BLaER1 (cell line): ENCODE results near the gene TNIK.
"Not testable (repeated sequence)": the region's sequence is repeated elsewhere in the genome, so short reads cannot be mapped to it uniquely, and the experiment has no call there.

Experiments used
- H3K27ac ChIP-seq: shearing (Covaris generic); formaldehyde crosslinking; 2 replicates; pipeline ENCODE4 v1.8.1; 2022
- H3K27me3 ChIP-seq: shearing (Covaris generic); formaldehyde crosslinking; 2 replicates; pipeline ENCODE4 v1.8.1; 2022
- H3K36me3 ChIP-seq: shearing (Covaris generic); formaldehyde crosslinking; 2 replicates; pipeline ENCODE4 v1.8.1; 2022
- H3K4me1 ChIP-seq: shearing (Covaris generic); formaldehyde crosslinking; 2 replicates; pipeline ENCODE4 v1.8.1; 2022
- H3K4me2 ChIP-seq: shearing (Covaris generic); formaldehyde crosslinking; 2 replicates; pipeline ENCODE4 v1.8.1; 2022
- H3K4me3 ChIP-seq: shearing (Covaris generic); formaldehyde crosslinking; 2 replicates; pipeline ENCODE4 v1.8.1; 2022
- H3K9ac ChIP-seq: shearing (Covaris generic); formaldehyde crosslinking; 2 replicates; pipeline ENCODE4 v1.8.1; 2022
- H3K9me3 ChIP-seq: shearing (Covaris generic); formaldehyde crosslinking; 2 replicates; pipeline ENCODE4 v1.8.1; 2022
- H4K20me1 ChIP-seq: shearing (Covaris generic); formaldehyde crosslinking; 2 replicates; pipeline ENCODE4 v1.8.1; 2022
- Cebpa-rat ChIP-seq: shearing (Covaris generic); IDR thresholded peaks from 2 replicates; pipeline ENCODE4 v1.8.1; 2022

Gene TNIK

DNA sequence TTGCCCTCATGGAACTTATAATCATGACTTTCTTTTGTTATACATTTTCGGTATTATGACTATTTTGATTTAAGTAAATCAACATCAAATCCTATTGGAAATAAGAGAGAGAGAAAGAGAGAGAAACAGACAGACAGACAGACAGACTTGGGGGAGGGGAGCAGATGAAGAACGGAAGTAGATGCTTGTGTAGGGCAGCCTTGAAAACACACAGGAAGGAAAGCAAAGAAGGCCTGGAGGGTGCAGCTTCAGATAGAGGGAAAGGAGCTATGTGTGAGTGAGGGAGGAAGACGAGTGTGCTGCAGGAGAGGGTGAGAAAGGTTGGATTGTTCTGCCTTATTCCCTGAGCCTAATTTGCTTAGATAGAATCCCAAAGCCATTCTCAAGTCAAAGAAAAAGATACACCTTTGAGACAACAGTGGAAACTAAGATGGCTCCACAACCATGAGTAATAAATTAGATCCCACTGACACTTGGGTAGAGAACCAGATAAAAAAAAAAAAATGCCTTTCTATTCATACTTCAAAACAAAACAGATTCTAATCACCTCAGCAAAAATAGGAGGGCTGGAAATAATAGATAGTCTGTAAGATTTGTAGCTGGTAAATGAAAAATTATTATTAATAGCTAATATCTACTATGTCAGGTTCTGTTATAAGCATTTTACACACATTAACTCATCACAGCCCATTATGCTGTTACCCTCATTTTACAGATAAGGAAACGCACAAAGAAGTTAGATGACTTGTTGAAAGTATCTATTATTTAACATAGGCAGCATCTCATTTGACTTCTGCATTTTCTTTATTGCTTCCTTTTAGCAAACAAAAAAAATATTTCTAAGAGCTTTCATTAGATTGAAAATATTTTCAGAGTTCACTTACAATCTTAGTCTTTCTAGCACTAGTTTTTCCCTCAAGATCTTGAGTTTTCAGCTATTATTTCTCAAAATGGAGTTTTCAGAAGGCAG, 214.1 kb downstream of the TNIK start:
- no peak overlapping the region for H3K9ac ChIP-seq
- no peak for TF ChIP-seq Cebpa-rat
- H3K27ac ChIP-seq, result no peak overlapping the region
- no peaks in the 10 kb centered on the region for H3K36me3 ChIP-seq
- H3K4me3 ChIP-seq, result no peak overlapping the region
- no peaks in the 10 kb centered on the region for H4K20me1 ChIP-seq
- H3K9me3 ChIP-seq, result no peaks in the 10 kb centered on the region
- H3K4me1 ChIP-seq, result 0 out of 2 replicates have a peak, but pooled peaks cover 3% of the 10 kb centered on the region
- no peaks in the 10 kb centered on the region for H3K27me3 ChIP-seq
- H3K4me2 ChIP-seq, result no peak overlapping the region; the same call in 1 of the 2 replicates

DNA sequence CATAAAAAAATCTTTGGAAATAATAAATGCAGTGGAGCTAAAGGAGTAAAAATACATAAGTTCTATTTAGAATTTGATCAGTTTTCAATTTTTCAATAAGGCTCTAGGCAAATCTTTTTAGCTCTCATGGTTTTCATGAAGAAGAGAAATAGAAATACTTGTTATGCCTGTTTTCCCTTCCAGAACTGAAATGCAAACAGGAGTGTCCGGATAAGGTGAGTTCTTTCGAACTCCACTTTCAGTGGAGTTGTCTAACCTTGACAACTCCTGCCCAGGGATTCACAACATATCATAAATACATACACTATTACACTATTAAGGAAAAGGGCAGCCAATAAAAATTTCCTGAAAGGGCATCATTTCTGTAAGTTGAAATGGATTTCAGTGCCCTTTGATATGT, 217.3 kb downstream of the TNIK start:
- no peak overlapping the region for H3K4me2 ChIP-seq
- H3K27ac ChIP-seq, result no peak overlapping the region
- H3K36me3 ChIP-seq, result no peaks in the 10 kb centered on the region
- peaks cover 13% of the 10 kb centered on the region for H3K4me1 ChIP-seq
- H3K9ac ChIP-seq, result no peak overlapping the region
- no peaks in the 10 kb centered on the region for H3K9me3 ChIP-seq
- no peaks in the 10 kb centered on the region for H3K27me3 ChIP-seq
- H4K20me1 ChIP-seq, result no peaks in the 10 kb centered on the region
- no peak overlapping the region for H3K4me3 ChIP-seq
- no peak for TF ChIP-seq Cebpa-rat

DNA sequence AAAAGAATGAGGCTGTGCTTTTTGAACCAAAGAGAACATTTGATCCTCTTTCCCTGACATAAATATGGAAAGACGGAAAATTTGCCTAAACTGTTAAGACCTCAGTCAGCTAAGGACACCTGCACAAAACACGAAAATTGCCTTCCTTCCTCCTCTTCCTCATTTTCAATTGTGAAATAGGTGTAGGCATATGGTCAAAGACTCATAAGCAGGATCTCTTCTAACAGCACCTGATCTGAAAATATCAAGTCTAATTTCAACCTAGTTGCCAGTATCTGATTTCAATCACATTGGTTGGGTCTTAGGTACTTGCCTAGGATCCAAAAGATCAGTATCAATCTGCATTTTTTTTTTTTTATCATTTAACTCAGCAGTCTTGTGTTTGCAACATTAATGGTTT, 218.0 kb downstream of the TNIK start:
- Histone ChIP-seq H3K4me1 (peaks cover 13% of the 10 kb centered on the region), H3K36me3 (no peaks in the 10 kb centered on the region), H4K20me1 (no peaks in the 10 kb centered on the region), H3K27ac (no peak overlapping the region), H3K27me3 (no peaks in the 10 kb centered on the region), H3K9ac (no peak overlapping the region), H3K4me3 (no peak overlapping the region), H3K9me3 (no peaks in the 10 kb centered on the region), H3K4me2 (no peak overlapping the region)
- TF ChIP-seq Cebpa-rat, result no peak

DNA sequence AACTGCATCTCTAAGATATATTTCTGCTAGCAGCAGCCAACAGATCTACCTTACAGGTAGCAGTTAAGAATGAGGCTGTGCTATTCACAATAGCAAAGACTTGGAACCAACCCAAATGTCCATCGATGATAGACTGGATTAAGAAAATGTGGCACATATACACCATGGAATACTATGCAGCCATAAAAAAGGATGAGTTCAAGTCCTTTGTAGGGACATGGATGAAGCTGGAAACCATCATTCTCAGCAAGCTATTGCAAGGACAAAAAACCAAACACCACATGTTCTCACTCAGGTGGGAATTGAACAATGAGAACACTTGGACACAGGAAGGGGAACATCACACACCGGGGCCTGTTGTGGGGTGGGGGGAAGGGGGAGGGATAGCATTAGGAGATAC, 218.6 kb downstream of the TNIK start:
- not testable (repeated sequence) for H3K9me3 ChIP-seq, H3K4me3 ChIP-seq, H3K27ac ChIP-seq, H3K36me3 ChIP-seq, H3K27me3 ChIP-seq, H3K9ac ChIP-seq, H3K4me2 ChIP-seq, H4K20me1 ChIP-seq
- H3K4me1 ChIP-seq, result peaks cover 13% of the 10 kb centered on the region

DNA sequence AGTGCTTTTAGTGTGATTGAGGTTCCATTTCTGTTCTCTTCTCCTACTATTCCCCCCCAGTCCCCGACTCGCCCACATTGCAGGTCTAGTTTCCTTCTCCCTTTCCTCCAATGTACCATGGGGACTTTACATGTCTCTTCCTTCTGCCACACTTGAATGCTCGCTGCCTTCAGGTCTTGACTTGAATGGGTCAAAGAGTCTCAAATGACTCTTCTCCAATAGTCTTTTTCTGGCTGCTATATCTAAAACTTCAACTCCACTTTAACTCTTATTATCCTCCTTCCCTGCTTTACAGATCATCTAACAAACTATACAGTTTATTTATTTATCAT, 219.7 kb downstream of the TNIK start:
- no peaks in the 10 kb centered on the region for H3K36me3 ChIP-seq
- H3K4me2 ChIP-seq, result peak overlapping the region; percentile 39
- TF ChIP-seq Cebpa-rat, result no peak
- peaks cover 10% of the 10 kb centered on the region for H3K4me1 ChIP-seq
- no peaks in the 10 kb centered on the region for H3K27me3 ChIP-seq
- no peak overlapping the region for H3K27ac ChIP-seq
- no peaks in the 10 kb centered on the region for H4K20me1 ChIP-seq
- H3K4me3 ChIP-seq, result no peak overlapping the region
- H3K9me3 ChIP-seq, result no peaks in the 10 kb centered on the region
- H3K9ac ChIP-seq, result no peak overlapping the region

DNA sequence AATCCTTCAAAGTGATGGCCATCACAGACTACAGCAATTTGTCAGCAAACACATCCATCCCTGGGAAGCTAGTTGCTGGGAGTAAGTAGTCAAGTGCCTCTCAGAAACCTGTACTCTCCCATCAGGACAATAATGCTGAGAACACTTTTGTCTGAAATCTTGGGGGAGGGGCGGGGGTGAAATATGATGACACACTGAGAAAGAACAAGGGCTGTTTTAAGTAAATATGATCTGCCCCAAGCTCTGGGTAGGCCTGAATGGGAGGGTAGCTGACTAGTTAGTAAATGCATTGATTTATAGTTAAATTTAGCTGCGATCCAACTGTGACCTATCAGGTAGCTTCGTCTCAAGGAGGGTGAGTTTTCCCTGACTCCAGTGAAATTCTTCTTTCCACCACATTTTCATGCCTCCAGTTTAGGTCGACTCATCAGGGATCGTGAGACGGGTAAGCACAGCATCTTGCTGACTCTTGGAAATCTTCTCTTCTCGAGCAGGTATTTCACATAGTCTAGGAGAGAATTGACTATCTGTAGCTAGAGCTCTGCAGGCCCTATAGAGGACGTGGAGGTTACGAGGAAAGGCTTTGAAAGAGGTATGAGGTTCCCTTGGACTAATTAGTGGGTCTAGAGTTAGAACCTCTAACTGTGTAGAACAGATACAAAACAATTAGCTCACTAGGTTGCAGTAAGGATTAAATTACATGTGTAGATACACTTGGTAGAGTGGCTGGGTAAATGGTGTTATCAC, 220.3 kb downstream of the TNIK start:
- no peak overlapping the region for H3K9ac ChIP-seq
- TF ChIP-seq Cebpa-rat, result no peak
- no peaks in the 10 kb centered on the region for H3K36me3 ChIP-seq
- no peaks in the 10 kb centered on the region for H3K9me3 ChIP-seq
- H3K4me2 ChIP-seq, result peak overlapping the region; percentile 39
- no peaks in the 10 kb centered on the region for H4K20me1 ChIP-seq
- H3K27ac ChIP-seq, result no peak overlapping the region
- no peak overlapping the region for H3K4me3 ChIP-seq
- H3K4me1 ChIP-seq, result peaks cover 10% of the 10 kb centered on the region
- no peaks in the 10 kb centered on the region for H3K27me3 ChIP-seq

DNA sequence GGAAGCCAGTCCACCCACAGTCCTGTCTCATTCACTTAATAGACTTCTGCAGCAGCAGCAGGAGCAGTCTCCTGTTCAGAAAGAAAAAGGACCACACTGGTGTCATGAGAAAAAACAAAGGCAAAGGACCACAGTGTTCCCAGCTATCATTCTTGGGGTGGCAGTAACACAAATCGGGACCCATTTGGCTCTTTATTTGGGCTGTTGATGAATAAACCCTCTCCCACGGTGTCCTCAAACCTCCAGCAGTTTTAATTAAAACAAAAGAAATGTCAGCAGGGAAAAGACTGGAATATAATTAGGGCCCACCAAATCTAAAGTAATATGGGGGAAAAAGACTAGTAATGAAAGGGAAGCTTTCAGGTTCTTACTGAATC, 223.2 kb downstream of the TNIK start:
- no peak for TF ChIP-seq Cebpa-rat
- H3K9ac ChIP-seq, result no peak overlapping the region
- H3K4me1 ChIP-seq, result peaks cover 10% of the 10 kb centered on the region
- H3K4me2 ChIP-seq, result no peak overlapping the region
- H3K27ac ChIP-seq, result no peak overlapping the region
- H3K9me3 ChIP-seq, result no peaks in the 10 kb centered on the region
- no peaks in the 10 kb centered on the region for H3K36me3 ChIP-seq
- no peaks in the 10 kb centered on the region for H4K20me1 ChIP-seq
- H3K4me3 ChIP-seq, result no peak overlapping the region
- no peaks in the 10 kb centered on the region for H3K27me3 ChIP-seq

DNA sequence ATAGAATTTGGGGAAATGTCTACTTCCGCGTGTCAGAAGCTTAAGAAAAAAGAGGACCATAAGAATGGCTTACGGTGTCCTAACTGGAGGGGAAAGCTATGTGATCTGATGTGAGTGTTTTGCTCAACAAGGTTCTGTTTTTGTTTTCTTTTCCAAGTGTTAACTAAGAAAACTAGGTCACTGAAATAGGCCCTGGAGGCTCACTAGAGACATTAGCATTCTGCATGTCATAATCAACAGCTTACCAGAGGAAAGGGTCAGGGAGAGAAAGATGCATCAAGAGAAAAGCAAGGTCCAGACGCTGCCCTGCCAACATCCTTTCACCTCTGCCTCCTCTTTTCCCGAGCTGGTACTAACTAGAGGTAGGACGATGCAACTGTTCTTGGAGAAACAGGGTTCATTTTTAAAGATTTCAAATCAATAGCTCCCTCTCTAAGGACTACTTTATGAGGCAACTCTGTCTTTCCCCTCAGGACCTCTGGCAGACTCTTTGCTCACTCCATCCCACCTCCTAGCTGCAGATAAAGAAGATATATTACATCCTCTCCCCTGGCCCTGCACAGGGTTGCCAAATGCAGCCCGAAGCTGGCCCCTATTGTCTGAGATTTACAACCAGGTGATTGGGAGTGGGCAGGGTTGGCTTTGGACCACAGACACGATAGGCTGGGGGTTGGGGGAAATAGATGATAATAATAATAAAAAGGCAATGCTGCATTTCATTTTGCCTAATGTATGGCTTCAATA, 223.8 kb downstream of the TNIK start:
- Histone ChIP-seq H3K4me2 (no peak overlapping the region), H3K27ac (no peak overlapping the region), H3K4me3 (no peak overlapping the region), H3K9ac (no peak overlapping the region), H3K27me3 (no peaks in the 10 kb centered on the region), H3K9me3 (no peaks in the 10 kb centered on the region), H4K20me1 (no peaks in the 10 kb centered on the region), H3K36me3 (no peaks in the 10 kb centered on the region), H3K4me1 (peaks cover 10% of the 10 kb centered on the region)
- no peak for TF ChIP-seq Cebpa-rat

DNA sequence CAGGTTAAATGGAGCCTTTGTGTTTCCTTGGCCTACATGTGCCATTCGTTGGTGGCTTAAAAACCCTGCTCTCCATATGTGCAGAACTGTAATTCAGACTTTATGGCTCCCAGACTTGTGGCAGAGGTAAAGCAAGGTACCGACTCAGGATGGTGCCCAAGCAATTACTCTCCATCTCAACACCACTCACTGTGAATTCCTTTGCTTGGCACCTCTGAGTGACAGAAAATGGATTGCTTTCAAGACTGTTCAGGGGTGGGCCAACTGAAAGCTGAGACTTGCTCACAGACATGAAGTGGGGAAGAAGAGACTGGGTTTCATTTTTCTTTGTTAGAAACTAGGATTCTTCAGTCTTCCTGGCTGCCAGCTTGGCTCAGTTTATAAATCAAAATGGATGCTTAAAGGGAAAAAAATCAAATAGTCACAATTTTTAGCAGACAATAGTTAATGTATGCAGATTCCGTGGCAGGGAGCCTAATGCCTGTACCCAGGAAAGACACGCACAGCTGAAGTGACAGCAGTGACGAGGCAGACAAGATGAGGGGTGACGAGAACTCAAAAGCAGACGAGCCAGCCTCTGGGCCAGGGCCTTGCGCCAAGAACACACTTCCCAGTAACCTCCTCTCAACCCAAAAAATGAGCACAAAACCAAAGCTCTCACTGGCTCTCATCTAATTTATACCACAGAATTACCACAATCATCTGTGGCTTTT, 225.8 kb downstream of the TNIK start:
- no peaks in the 10 kb centered on the region for H4K20me1 ChIP-seq
- H3K27ac ChIP-seq, result no peak overlapping the region
- H3K4me3 ChIP-seq, result no peak overlapping the region
- H3K4me1 ChIP-seq, result no peaks in the 10 kb centered on the region
- H3K9ac ChIP-seq, result no peak overlapping the region
- H3K9me3 ChIP-seq, result no peaks in the 10 kb centered on the region
- H3K36me3 ChIP-seq, result no peaks in the 10 kb centered on the region
- no peaks in the 10 kb centered on the region for H3K27me3 ChIP-seq
- no peak overlapping the region for H3K4me2 ChIP-seq
- no peak for TF ChIP-seq Cebpa-rat
